ENCODE results near the gene SVEP1. TPM values are rescaled to one million over a fixed set of nuclear protein-coding genes. Genes with fewer than 3 reads are reported as not detected.

Gene SVEP1
- total RNA-seq, 1 experiment from 2014 or later, result 0.05 TPM

GRCh38 chr9:110591526-110591925 is 12.0 kb upstream of the SVEP1 start:
- Histone ChIP-seq H3K4me3 (ENCODE audit: low read depth in 2 of 2, low read length in 2 of 2) (no peak overlapping the region), H3K27ac (ENCODE audit: low read length) (no peak overlapping the region), H3K36me3 (ENCODE audit: control insufficient read depth, insufficient read depth, low read length) (no peaks in the 10 kb centered on the region), H3K27me3 (ENCODE audit: control insufficient read depth, insufficient read depth, low read length) (no peaks in the 10 kb centered on the region), H3K4me1 (ENCODE audit: control insufficient read depth, insufficient read depth, low read length) (no peaks in the 10 kb centered on the region), H3K9me3 (ENCODE audit: control insufficient read depth, insufficient read depth, low read depth, low read length) (no peaks in the 10 kb centered on the region)
- BruUV-seq (replicated peaks), result no TSS peak
- no peak for DNase-seq (ENCODE audit: low read depth, low spot score)
- ChIA-PET CTCF (no interaction called here), POLR2A (no interaction called here)
- TF ChIP-seq POLR2AphosphoS5 (IDR thresholded peaks at IDR 0.05; ENCODE audit: low read depth, low read length), result no peak
- TF ChIP-seq CTCF (IDR thresholded peaks at IDR 0.05), result no peak
- TF ChIP-seq REST (IDR thresholded peaks at IDR 0.05; ENCODE audit: insufficient read depth in 1 of 2, low read depth in 2 of 2, low read length in 1 of 2), result no peak
- no peak for TF ChIP-seq SIN3A (IDR thresholded peaks at IDR 0.05; ENCODE audit: borderline replicate concordance, insufficient read depth, low read depth, low read length)
- TF ChIP-seq TCF7L2 (IDR thresholded peaks at IDR 0.05; ENCODE audit: low read depth, low read length), result no peak
- in situ Hi-C loops (cut with HindIII; ENCODE audit: low pct_unique_long_range_greater_than_20kb, low sequenced_read_pairs) (no loop called here), intact Hi-C loops (cut with micrococcal nuclease; ENCODE audit: unreplicated experiment) (no loop called here)
- ATAC-seq, result no peak

DNA sequence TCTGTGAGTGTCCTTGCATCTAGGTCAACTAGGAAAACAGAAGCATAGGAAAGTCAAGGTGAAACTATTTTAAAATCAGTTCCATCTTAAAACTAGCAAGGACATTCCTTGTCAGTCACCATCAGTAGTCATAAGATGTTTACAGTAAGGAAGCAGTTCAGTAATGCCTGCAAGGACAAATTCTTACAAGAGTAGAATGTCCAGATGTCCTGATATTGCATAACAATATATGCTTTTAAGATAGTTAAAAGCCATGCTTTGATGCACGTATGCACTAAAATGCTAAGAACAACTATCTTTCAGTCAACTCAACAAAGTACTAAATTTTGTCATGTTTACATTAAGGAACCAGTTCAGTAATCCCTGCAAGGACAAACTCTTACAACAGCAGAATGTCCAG is 11.3 kb upstream of the SVEP1 start:
- intact Hi-C loops (cut with micrococcal nuclease; ENCODE audit: unreplicated experiment), result no loop called here
- no peaks in the 10 kb centered on the region for H3K9me3 ChIP-seq (ENCODE audit: control insufficient read depth, insufficient read depth, low read depth, low read length)
- no peak overlapping the region for H3K27ac ChIP-seq (ENCODE audit: low read length)
- CTCF ChIA-PET, result no interaction called here
- DNase-seq (ENCODE audit: low read depth, low spot score) (no peak), ATAC-seq (no peak)
- POLR2A ChIA-PET, result no interaction called here
- TF ChIP-seq POLR2AphosphoS5 (IDR thresholded peaks at IDR 0.05; ENCODE audit: low read depth, low read length), result no peak
- TF ChIP-seq SIN3A (IDR thresholded peaks at IDR 0.05; ENCODE audit: borderline replicate concordance, insufficient read depth, low read depth, low read length), result no peak
- no peak for TF ChIP-seq REST (IDR thresholded peaks at IDR 0.05; ENCODE audit: insufficient read depth in 1 of 2, low read depth in 2 of 2, low read length in 1 of 2)
- no peak for TF ChIP-seq CTCF (IDR thresholded peaks at IDR 0.05)
- no peak for TF ChIP-seq TCF7L2 (IDR thresholded peaks at IDR 0.05; ENCODE audit: low read depth, low read length)
- H3K27me3 ChIP-seq (ENCODE audit: control insufficient read depth, insufficient read depth, low read length), result no peaks in the 10 kb centered on the region
- no peaks in the 10 kb centered on the region for H3K36me3 ChIP-seq (ENCODE audit: control insufficient read depth, insufficient read depth, low read length)
- in situ Hi-C loops (cut with HindIII; ENCODE audit: low pct_unique_long_range_greater_than_20kb, low sequenced_read_pairs), result no loop called here
- H3K4me1 ChIP-seq (ENCODE audit: control insufficient read depth, insufficient read depth, low read length), result no peaks in the 10 kb centered on the region
- no peak overlapping the region for H3K4me3 ChIP-seq (ENCODE audit: low read depth in 2 of 2, low read length in 2 of 2)
- BruUV-seq (replicated peaks), result no TSS peak
